Activated naive CD4-positive, alpha-beta T cell treated with anti-CD3 and anti-CD28 coated beads, Interleukin-2, amount 50 U/mL, for 16 hours (primary cell): ENCODE measurements around the gene PLAC1.

Experiments
- DNase-seq: peaks from one replicate; pipeline ENCODE4 v3.0.0-alpha.2; 2020

The PLAC1 gene

GRCh38 chrX:134533952-134534351 is 124.3 kb downstream of the PLAC1 start:
- DNase-seq = no peak

GRCh38 chrX:134533352-134533751 is 124.9 kb downstream of the PLAC1 start:
- no peak for DNase-seq

DNA sequence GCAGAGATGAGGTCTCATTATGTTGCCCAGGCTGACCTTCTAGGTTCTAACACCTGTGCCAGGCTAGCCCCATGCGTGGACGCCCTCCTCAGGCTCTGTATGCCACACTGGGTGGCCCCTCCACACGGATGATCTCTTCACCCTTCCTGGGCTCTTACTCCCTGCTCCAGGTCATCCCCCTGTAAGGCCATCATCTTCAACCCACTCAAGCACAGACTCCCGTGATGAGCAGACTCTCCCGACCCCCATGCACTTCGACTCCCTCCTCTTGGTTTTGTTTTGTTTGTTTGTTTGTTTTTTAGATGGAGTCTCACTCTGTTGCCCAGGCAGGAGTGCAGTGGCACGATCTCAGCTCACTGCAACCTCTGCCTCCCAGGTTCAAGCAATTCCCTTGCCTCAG is 127.4 kb downstream of the PLAC1 start:
- no peak for DNase-seq

DNA sequence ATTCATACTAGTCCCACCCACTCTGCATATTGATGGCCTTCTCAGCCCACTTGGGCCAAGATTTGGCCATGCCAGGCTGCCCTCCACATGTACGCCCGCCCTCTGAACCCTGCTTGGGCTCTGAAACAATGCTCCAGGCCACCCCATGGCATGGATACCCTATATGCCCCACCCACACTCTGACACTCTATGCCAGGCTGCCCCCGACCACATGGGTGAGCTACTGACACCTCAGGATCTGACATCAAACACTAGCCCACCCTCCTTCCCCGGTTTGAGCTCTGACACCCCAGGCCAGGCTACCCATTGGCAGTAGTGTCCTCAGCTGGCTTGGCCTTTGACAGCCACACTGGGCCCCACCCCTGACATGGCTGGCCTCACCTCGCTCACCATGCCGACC is 128.8 kb downstream of the PLAC1 start:
- DNase-seq = no peak

DNA sequence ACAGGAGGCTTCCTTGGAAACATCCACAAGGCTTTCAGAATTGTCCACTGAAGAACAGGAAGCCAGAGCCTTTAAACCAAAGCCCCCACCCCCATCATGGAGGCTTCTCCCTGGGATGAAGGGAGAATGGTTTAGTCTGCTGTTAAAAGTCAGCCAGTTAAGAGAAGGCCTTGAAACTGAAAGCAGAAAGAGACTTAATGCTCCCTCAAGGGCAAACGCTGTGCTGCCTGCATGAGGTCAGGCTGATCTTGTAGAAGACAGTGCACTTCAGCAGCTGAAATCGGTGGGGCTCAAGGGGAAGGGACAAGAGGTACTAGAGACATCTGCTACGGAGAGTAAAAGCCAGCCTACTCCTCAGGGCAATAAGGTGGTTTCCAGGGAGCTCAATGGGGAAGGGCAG is 129.3 kb downstream of the PLAC1 start:
- no peak for DNase-seq

DNA sequence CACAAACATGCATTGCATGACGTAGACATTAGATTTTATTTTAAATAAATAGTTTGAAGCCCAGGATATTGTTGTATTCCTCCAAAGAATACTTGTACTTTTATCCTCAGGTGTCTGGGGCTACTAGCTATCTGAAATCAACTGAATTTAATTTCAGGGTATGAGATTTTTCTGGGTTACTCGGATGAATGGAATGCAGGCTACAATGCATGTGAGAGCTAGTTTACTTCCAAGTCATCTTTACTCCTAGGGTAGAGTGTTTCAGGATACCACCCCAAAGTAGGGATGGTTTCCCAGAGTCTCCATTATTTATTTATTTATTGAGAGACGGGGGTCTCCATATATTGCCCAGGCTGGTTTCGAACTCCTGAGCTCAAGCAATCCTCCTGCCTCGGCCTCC is 131.9 kb downstream of the PLAC1 start:
- DNase-seq = no peak

- no peak for DNase-seq
Observed at GRCh38 chrX:134525086-134525792, 133.0 kb downstream of the PLAC1 start.

GRCh38 chrX:134524181-134524580 is 134.1 kb downstream of the PLAC1 start:
- no peak for DNase-seq

GRCh38 chrX:134520860-134521390 is 137.3 kb downstream of the PLAC1 start:
- DNase-seq = no peak
